Mesothelial cell of epicardium (in vitro differentiated cells): ENCODE measurements around the gene ACVR1B. TPM values are rescaled to one million over a fixed set of nuclear protein-coding genes. Genes with fewer than 3 reads are reported as not detected.
A peak's percentile ranks its signal among the peaks of the same experiment; 100 is the strongest.

Experiments
- DNase-seq, 2 experiments: peaks; one replicate each; pipeline ENCODE4 v3.0.0; 2021; ENCODE audit warnings: low spot score in 2 of 2; ENCODE audit not compliant: unreplicated experiment in 2 of 2
- H3K27ac Mint-ChIP-seq: 2 replicates; pipeline ENCODE4 v1.8.0; 2021; ENCODE audit warnings: mixed read lengths
- H3K27me3 Mint-ChIP-seq: 2 replicates; pipeline ENCODE4 v1.8.0; 2021; ENCODE audit warnings: low read depth, mixed read lengths
- H3K36me3 Mint-ChIP-seq: 2 replicates; pipeline ENCODE4 v1.8.0; 2021; ENCODE audit warnings: mixed read lengths
- H3K4me1 Mint-ChIP-seq: 2 replicates; pipeline ENCODE4 v1.8.0; 2021; ENCODE audit warnings: mixed read lengths
- H3K4me3 Mint-ChIP-seq: 2 replicates; pipeline ENCODE4 v1.8.0; 2021; ENCODE audit warnings: mild to moderate bottlenecking, moderate library complexity, mixed read lengths
- H3K9me3 Mint-ChIP-seq: 2 replicates; pipeline ENCODE4 v1.8.0; 2021; ENCODE audit warnings: mixed read lengths
- total RNA-seq: library from RNA; stranded (reverse); gene quantifications from 3 replicates; pipeline ENCODE4 v1.2.1, GENCODE V29; 2021
- TF ChIP-seq, protein P1 (sequence below): fragments of 200-600 bp; sonication (generic); IDR thresholded peaks from one replicate; pipeline ENCODE4 v1.5.0; 2021; ENCODE audit warnings: antibody characterized with exemption; ENCODE audit not compliant: unreplicated experiment

ACVR1B gene
- total RNA-seq, 1 donor from 2014 or later: 31.2 TPM

DNA sequence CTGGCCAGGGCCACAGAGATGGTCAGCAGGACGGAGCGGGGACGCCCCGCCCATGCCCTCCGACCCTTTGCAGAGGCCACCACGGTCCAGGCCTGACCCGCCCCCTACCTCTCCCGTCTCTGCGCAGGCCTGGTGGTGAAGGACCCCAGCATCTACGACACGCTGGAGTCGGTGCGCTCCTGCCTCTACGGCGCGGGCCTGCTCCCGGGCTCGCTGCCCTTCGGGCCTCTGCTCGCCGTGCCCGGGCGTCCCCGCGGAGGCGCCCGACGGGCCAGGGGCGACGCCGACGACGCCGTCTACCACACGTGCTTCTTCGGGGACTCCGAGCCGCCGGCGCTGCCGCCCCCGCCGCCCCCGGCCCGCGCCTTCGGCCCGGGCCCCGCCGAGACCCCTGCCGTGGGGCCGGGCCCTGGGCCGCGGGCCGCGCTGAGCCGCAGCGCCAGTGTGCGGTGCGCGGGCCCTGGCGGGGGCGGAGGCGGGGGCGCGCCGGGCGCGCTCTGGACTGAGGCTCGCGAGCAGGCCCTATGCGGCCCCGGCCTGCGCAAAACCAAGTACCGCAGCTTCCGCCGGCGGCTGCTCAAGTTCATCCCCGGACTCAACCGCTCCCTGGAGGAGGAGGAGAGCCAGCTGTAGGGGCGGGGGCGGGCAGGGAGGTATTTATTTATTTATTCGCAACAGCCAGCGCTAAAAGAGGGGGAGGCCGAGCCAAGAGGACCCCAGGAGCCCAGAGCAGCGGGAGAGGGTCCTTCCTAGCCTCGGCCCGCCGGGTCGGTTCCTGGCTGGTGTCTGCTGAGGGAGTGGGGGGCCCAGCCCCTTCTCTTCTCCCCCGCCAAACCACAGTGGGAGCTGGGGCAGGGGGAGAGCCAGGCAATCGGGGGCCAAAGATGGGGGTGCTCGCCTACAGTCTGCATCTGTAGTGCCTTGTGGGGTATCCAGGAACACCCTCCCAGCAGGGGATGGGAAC is 63.4 kb downstream of the ACVR1B start:
- H3K9me3 Mint-ChIP-seq: no peaks in the 10 kb centered on the region
- H3K36me3 Mint-ChIP-seq: no peaks in the 10 kb centered on the region
- TF ChIP-seq, protein P1, sequence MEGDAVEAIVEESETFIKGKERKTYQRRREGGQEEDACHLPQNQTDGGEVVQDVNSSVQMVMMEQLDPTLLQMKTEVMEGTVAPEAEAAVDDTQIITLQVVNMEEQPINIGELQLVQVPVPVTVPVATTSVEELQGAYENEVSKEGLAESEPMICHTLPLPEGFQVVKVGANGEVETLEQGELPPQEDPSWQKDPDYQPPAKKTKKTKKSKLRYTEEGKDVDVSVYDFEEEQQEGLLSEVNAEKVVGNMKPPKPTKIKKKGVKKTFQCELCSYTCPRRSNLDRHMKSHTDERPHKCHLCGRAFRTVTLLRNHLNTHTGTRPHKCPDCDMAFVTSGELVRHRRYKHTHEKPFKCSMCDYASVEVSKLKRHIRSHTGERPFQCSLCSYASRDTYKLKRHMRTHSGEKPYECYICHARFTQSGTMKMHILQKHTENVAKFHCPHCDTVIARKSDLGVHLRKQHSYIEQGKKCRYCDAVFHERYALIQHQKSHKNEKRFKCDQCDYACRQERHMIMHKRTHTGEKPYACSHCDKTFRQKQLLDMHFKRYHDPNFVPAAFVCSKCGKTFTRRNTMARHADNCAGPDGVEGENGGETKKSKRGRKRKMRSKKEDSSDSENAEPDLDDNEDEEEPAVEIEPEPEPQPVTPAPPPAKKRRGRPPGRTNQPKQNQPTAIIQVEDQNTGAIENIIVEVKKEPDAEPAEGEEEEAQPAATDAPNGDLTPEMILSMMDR: no peak
- peaks cover 16% of the 10 kb centered on the region for H3K4me1 Mint-ChIP-seq
- peaks cover 21% of the 10 kb centered on the region for H3K27me3 Mint-ChIP-seq
- no peak overlapping the region for H3K27ac Mint-ChIP-seq
- no peak overlapping the region for H3K4me3 Mint-ChIP-seq
- DNase-seq: no peak

GRCh38 chr12:52015532-52016041 is 64.1 kb downstream of the ACVR1B start:
- TF ChIP-seq, protein P1: no peak
- no peaks in the 10 kb centered on the region for H3K9me3 Mint-ChIP-seq
- H3K27me3 Mint-ChIP-seq: peaks cover 26% of the 10 kb centered on the region
- DNase-seq: no peak
- no peak overlapping the region for H3K27ac Mint-ChIP-seq
- no peaks in the 10 kb centered on the region for H3K36me3 Mint-ChIP-seq
- peaks cover 16% of the 10 kb centered on the region for H3K4me1 Mint-ChIP-seq
- no peak overlapping the region for H3K4me3 Mint-ChIP-seq

GRCh38 chr12:52018433-52019112 is 67.1 kb downstream of the ACVR1B start:
- Mint-ChIP-seq H3K4me3 (no peak overlapping the region), H3K9me3 (no peaks in the 10 kb centered on the region), H3K36me3 (no peaks in the 10 kb centered on the region), H3K27me3 (peaks cover 41% of the 10 kb centered on the region), H3K27ac (no peak overlapping the region), H3K4me1 (peaks cover 13% of the 10 kb centered on the region)
- no peak for DNase-seq
- TF ChIP-seq, protein P1: no peak

DNA sequence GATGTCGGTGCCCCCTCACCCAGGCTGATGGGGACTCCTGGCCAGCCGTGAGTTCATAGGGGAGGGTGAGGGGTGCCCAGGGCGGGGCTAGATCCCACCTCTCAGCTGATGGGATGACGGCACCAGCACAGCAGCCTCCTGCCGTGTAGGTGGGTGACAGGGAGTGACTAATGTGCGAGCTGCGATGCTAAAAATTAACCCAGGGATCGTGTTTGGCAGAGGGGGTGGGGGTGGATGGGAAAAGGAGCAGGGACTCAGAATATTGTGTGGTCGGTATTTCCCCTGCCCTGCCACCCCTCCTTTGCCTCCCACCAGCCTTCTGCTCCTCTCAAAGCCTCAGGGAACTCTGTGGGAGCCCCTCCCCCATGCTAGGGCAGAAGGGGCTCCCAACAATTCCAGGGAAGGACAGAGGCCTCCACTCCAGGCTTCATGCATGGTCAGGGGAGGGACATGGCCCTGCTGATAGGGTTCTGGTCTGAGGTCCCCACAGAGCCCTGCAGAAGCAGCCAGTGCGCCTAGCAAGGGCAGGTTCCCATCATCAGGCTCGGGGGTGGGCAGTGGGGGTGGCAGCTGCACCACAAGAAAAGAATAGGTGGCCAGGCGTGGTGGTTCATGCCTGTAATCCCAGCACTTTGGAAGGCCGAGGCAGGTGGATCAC is 67.7 kb downstream of the ACVR1B start:
- Mint-ChIP-seq H3K27ac (no peak overlapping the region), H3K36me3 (no peaks in the 10 kb centered on the region), H3K4me3 (no peak overlapping the region), H3K4me1 (peaks cover 13% of the 10 kb centered on the region), H3K27me3 (peaks cover 34% of the 10 kb centered on the region), H3K9me3 (no peaks in the 10 kb centered on the region)
- no peak for DNase-seq
- TF ChIP-seq, protein P1: no peak

DNA sequence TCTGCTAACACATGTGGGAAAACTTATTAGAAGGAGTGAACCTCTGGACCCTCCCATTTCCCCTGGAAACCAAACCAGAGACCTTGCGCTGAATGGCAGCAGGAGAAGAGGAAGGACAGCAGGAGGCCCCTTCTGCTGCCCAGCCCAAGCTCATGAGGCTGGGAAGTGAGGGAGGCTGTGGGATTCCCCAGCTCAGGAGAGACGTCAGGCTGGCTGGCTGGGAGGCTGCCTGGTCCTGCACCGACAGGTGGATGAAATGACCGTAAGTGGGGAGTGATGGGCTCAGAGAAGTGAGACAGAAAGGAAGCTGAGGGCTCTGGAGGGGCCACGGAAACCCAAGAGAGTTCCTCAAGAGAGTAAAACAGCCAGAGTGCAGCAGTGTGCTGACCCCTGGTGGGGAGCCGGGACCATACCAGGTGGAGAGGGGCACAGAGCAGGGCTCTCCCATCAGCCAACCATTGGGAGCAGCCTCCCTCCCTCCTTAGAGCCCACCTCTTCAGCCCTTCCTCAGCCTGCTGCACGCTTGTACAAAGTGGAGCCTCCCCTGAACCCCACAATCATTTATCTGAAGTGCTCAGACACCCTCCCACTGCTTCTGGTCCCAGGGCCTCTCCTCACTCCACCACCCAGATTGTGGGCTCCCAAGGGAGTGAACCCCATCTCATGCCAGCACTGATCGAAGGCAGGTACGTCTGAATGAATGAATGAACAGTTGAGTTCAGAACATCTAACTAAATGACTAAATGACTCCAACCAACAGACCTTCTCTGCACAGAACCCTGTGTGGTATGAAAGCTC is 69.2 kb downstream of the ACVR1B start:
- no peak overlapping the region for H3K27ac Mint-ChIP-seq
- peaks cover 18% of the 10 kb centered on the region for H3K4me1 Mint-ChIP-seq
- H3K27me3 Mint-ChIP-seq: peaks cover 34% of the 10 kb centered on the region
- no peak overlapping the region for H3K4me3 Mint-ChIP-seq
- TF ChIP-seq, protein P1: peak; percentile 63
- DNase-seq: peak in 1 of 2 experiments; percentile 71
- no peaks in the 10 kb centered on the region for H3K9me3 Mint-ChIP-seq
- no peaks in the 10 kb centered on the region for H3K36me3 Mint-ChIP-seq
